ENCODE results near the gene ANXA2R.
"Not testable (repeated sequence)": the region's sequence is repeated elsewhere in the genome, so short reads cannot be mapped to it uniquely, and the experiment has no call there.

The ANXA2R gene, protein sequence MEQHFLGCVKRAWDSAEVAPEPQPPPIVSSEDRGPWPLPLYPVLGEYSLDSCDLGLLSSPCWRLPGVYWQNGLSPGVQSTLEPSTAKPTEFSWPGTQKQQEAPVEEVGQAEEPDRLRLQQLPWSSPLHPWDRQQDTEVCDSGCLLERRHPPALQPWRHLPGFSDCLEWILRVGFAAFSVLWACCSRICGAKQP

DNA sequence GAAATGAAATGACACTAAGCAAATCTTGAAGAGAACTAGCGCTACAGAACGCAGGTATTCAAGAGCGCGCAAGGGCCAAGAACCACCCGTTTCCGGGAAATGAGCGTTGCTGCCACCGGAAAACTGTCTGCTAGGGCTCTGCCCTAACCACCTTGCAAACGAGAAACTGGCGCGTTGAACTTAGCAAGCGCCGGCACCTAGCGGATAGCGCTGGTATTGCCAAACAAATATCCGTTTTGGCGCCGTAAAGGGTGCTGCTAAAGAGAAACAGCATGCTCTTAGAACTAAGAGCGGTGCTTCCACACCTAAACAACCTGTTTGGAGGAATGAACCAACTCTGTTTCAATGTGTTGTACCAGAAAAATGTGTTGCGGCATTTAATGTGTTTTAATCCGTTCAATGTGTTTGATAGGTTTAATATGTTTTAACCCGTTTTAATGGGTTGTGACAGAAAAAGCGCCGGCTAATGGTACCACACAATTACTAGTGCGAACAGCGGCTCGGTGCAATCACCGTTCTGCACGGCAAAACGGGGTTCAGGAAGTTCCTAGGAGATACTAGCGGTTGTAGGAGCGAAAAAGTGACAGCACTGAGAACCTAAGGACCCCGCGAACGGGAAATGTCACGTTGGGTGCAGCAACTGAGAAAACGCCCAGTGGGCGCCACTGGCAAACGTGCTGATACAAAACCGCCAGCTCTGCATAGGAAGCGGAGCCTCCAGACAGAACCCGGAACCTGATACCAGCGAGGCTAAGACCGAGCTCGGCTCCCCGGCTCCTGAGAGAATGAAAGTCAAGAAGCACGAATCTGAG lies at the start of gene ANXA2R:
Gene ANXA2R, minus strand, starts transcription at position 33 of the 812 bp plus-strand sequence. CDS start 273 bp downstream, outside the sequence.
- peak; percentile 64 for DNase-seq (ENCODE audit: low read depth)

DNA sequence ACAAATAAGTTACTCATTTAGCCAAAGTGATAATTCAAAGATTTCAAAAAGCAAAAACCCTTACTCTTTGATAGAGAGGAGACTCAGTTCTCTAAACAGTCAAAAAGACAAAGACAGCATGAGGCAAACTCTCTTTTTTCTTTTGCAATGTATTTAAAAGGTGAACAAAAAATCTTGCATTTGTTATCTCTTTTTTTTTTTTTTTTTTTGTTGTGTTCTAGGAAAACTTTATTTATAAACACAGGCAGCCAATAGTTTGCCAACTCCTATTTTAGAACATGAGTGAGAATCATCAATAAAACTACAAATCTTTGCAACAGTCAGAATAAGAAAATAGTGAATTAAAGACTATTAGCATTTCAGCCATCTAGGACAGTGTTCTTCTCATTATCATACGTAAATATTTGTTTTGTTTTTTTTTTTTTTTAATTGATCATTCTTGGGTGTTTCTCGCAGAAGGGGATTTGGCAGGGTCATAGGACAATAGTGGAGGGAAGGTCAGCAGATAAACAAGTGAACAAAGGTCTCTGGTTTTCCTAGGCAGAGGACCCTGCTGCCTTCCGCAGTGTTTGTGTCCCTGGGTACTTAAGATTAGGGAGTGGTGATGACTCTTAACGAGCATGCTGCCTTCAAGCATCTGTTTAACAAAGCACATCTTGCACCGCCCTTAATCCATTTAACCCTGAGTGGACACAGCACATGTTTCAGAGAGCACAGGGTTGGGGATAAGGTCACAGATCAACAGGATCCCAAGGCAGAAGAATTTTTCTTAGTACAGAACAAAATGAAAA lies 46.2 kb upstream of the ANXA2R start:
- not testable (repeated sequence) for DNase-seq (ENCODE audit: low read depth)

DNA sequence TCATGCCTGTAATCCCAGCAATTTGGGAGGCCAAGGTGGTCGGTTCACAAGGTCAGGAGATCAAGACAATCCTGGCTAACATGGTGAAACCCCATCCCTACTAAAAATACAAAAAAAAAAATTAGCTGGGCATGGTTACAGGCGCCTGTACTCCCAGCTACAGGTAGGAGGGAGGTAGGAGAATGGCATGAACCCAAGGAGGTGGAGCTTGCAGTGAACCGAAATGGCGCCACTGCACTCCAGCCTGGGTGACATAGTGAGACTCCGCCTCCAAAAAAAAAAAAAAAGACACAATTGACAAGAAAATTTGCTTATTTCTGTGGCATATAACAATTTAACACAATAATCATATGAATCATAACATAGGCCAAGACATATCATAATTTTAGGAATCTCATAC lies 45.3 kb upstream of the ANXA2R start:
- no peak for DNase-seq (ENCODE audit: low read depth)

DNA sequence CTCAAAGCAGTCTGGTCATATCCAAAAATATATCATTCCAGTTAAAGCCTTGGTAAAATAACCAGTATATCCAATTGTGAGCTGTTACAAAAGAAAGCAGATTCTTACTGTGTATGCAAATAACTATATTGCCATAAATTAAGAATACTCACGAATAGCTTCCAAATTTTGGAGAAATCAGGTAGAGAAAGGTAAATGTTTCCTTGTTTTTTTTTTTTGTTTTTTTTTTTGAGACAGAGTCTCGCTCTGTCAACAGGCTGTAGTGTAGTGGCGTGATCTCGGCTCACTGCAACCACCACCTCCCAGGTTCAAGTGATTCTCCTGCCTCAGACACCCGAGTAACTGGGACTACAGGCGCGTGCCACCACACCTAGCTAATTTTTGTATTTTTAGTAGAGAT lies 44.3 kb upstream of the ANXA2R start:
- not testable (repeated sequence) for DNase-seq (ENCODE audit: low read depth)

DNA sequence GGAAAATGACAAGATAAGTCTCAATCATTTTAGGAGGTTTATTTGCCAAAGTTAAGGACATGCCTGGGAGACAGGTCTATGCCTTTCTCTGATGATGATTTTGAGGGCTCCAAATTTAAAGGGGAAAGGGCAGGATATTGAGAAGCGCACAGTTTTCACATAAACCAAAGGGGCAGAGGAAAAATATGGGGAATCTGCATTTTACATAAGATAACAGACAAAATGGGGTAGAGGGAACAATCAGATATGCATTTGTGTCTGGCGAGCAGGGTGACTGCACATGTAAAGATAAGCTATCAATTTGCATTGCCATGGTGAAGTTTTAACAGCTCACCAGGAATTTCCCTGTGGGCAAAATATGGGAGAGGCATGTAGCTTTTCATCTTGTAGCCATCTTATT lies 41.2 kb upstream of the ANXA2R start:
- DNase-seq (ENCODE audit: low read depth), result not testable (repeated sequence)

DNA sequence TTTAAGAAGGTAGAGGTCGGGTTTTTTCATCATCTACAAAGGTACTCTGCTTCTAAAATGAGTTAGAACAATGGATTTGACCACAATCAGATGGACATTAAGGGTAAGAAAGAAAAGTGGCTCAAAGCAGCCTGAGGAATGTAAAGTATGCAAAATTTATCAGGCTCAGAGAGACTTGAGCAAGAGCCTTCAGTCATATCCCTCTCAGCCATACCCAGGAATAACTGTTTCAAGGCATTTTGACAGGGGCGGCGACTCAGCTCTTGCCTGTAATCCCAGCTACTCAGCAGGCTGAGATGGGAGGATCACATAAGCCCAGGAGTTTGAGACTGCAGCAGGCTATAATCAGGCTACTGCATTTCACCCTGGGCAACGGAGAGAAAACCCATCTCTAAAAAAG lies 38.8 kb upstream of the ANXA2R start:
- DNase-seq (ENCODE audit: low read depth), result no peak

DNA sequence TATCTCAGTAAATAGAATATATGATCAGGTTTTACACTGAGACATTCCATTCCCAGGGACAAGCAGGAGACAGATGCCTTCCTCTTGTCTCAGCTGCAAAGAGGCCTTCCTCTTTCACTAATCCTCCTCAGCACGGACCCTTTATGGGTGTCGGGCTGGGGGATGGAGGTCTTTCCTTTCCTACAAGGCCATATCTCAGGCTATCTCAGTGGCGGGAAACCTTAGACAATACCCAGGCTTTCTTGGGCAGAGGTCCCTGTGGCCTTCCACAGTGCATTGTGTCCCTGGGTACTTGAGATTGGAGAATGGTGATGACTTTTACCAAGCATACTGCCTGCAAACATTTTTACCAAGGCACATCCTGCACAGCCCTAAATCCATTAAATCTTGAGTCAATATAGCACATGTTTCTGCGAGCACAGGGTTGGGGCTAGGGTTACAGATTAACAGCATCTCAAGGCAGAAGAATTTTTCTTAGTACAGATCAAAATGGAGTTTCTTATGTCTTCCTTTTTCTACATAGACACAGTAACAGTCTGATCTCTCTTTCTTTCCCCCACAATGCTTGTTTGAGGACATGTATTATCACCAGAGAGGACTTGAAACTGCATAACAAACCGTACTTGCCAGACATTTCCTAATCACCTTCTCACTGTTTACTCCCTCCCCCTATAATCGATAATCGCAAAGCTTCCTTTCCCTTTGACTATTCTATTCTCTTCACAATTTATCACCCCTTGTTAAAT lies 37.5 kb upstream of the ANXA2R start:
- not testable (repeated sequence) for DNase-seq (ENCODE audit: low read depth)

DNA sequence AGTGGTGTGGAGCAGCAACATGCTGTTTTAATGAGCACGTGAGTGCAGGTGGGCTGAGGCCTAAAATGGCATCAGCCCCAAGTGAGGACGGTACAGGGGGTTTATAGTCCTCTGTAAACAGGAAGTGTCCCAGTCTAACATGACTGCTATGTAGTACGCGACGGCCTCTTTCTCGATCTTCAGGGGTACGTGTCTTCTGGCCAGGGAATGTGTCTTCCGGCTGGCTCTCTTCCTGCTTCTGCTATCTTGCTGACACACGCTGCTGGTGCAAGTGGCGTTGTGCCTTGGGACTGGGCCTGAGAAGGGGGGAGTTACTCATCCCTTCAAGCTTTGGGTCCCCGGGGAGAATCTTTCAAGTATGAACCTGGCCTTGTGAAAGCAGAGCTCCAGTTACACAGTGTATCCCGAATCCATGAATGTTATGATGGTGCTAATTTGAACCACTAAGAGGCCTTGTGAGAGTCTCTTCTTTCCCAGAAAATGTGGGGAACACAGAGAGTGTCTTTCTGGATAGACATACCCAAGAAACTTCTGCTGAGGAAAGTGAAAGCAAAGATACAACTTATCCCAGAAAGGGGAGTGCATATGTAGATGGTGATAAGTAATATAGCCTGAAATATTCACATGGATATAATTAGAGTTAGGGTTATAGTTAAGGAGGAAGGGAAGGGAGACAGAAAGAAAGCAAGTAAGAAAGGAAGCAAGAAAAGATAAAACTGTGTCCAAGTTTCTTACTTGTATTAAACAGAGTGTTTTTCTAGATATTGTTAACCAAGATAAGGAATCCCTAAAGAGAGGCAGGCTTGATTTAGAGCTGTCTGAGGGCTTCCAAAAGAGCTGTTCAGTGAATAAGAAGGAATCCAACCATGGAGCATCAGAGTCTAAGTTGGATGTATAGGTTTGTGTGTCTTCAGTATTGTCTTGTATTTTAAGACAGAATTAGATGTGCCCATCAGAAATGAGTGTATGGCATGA lies 35.5 kb upstream of the ANXA2R start:
- no peak for DNase-seq (ENCODE audit: low read depth)

DNA sequence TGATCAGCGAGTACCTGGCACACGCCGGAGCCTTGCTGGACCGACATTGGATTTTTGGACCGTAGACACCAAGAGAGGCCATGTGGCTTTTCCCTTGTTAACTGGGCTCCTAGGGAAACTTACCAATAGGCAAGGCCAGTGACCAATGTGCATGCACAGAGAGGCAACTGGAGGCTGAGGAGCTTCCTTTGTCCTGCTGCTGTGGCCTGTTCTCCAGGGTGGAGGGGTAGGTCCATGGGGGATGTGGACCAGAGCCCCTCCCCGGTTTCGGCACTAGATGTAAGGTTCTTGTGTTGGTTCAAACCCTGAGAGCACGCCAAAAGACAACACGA lies 34.8 kb upstream of the ANXA2R start:
- DNase-seq (ENCODE audit: low read depth), result no peak

DNA sequence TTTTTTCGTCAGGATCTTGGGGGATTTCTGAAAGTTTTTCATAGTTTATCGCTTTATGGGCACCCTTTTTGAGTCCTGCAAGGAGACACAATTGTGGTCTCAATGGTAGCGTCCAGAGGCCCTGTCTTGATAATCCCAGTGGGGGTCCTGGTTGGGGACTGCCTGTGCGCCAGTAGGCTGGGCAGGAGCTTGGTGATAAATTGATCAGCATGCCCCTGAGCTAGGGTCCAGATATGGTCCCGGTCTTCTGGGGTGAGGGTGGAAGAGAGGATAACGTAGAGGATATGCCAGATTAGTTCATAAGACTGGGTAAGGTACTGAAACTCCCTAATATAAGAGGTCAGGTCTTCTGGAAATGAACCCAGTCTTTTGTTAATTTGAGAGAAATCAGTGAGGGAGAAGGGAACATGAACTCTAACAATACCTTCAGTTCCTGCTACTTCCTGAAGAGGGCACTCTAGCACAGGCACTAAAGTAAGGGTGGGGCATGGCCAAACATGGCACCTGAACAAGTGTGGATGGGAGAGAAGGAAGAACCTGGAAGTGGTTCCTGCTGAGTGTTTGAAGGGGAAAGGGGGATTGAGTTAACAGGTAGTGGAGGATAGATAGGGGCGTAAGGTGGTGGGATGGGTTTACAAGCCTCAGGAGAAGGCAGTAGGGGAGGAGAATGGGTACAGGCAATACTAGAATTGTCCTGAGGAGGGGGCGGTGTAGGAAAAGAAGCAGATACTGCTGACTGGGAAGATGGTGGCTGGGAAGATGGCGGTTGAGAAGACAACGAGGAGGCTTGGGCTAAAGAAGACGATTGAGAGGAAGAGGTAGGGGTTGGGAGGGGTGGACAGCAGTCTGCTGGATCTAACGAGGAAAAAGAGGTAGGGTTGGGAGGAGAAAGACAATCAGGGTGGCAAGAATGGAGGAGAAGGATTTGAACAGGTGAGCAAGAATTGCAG lies 33.8 kb upstream of the ANXA2R start:
- no peak for DNase-seq (ENCODE audit: low read depth)

DNA sequence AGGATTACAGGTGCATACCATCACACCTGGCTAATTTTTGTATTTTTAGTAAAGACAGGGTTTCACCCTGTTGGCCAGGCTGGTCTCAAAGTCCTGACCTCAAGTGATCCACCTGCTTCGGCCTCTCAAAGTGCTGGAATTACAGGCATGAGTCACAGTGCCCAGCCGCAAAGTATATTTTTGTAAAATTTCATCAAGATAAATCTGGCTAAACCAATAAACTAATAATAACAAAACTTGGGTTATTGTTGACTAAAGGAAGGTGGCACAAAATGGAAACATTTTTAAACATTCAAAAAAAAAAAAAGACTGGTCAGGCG lies 29.2 kb upstream of the ANXA2R start:
- not testable (repeated sequence) for DNase-seq (ENCODE audit: low read depth)

DNA sequence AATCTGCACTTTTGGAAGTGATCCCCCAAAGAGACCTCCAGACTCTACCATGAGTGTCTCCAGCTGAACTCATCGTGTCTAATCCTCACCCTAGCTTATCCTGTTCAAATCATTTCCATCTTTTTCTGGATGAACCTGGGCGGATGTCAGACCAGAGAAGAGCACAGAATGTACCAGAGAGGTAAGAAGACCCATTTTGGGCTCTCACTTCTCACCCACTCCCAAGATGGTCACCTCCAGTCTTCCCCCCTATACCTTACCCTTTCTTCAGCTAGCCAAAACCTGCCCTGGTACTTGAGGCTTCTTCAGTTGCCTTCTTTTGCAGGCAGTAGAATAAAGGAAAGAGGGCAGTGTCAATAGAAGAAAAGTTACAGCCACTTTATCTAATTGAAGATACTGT lies 27.9 kb upstream of the ANXA2R start:
- DNase-seq (ENCODE audit: low read depth), result no peak

DNA sequence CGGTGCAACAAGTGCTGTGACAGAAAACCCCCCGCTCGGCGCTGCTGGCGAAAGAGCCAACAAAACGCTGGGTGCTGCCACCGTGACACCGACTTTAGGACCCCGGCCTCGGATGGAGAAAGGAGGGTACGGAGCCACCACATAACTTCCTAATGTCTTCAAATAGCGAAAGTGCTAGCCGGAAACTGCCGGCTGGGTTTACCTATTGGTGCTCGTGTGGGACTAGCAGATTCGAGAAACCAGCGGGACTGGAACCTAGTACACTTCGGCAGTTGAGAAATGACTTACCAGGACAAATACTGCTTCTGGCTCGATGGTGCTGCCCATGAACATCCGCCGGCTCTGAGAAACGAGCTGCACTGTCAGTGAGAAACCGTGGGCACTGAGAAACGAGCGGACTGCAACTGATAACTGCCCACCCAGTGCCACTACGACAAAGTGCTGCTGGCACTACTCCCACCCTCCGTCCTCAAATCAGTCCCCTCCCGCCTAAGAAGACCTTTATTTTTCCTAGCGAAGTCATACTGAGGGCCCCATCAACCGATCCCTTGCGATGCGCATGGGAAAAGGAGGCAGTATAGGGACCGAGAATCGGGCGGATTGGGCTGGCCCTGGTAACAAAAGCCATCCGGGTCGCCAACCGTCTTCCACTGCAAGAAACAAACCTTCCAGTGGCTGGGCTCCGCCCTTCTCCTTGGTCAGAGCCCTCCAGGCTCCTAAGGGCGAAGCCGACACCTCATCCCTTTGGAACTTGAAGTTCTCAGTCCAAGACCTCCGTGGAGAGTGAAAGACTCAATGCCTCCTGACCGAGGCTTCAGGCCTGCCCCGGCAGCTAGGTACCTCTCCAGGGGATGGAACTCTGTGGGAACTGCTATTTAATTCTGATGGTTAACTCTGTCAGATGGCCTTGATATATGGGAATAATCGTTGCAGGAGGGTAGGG lies 27.0 kb upstream of the ANXA2R start:
- DNase-seq (ENCODE audit: low read depth), result peak; percentile 65

DNA sequence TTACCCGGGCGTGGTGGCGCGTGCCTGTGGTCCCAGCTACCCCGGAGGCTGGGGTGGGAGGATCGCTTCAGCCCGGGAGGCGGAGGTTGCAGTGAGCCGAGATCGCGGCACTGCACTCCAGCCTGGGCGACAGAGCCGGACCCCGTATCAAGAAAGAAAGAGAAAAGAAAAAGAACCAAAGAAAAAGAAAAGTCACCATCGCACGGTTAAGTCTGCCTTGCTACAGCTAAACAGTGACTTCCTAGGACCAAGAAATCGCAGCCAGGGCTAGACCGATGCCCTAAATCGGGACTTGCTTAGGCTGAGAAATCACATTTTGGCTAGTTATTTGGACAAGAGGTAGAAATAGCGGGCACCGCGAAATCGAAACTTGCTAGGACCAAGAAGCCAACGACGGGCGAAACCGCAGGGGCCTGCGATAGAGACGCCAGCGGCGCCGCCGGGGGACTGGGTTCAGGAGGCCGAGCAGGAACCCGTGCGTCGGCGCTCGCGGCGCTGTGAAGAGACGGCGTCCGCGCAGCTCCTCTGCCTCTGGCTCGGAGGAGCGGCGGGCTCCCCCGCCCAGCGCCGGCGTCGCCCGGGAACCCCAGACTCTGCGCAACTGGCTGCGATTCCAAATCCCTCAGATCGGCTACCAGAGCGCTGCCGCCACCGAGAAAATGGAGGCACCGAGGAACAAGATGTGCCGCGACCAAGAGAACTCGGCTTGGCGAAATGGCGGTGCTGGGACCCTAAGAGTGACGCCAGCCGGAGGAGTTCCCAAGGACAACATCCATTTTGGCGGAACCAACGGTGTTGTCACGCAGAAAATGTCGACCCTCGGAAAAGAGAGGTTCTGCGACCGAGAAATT lies 26.1 kb upstream of the ANXA2R start:
- peak; percentile 44 for DNase-seq (ENCODE audit: low read depth)

DNA sequence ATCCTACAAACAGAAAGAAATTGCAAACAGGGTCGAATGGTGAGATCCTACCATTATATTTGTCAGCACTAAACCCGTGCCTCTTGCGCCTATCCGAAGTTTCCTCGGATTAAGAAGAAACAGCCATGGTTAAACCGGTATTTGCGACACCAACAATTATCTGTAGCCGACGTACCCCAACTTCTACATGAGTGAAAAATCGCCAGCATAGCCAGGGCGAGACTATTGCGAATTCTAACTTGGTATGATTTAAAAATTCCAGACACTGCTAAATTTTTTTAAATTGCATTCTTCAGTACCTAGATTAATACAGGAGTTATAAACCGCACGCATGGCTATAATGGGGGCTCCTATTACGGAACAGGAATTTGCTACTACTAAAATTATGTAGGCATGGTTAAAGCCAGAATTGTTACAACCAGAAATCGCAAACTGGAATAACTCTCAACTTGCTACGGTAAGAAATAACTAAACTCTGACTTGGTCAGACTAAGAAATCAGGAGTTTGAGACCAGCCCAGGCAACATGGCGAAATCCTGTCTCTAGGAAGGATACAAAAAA lies 25.3 kb upstream of the ANXA2R start:
- DNase-seq (ENCODE audit: low read depth), result no peak

DNA sequence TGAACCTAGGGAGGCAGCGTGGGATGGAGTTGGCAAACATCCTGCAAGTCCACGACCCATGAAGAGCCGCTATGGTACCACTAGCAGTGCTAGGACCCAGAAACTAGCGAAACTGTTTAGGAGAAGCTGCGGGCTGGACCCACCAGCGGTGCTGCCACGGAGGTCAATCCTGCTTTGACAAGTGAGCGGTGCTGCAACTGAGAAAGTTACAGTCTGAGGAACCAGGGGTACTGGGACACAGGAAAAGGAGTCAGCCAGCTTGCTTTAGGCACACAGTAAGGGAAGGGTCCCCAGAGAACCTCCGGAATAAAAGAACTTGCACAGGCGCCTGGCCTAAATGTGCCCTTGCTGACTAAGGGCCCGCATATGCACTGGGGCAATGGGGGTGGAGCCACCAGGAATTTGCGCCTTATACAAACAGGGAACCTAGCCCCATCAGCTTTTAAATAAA lies 23.6 kb upstream of the ANXA2R start:
- no peak for DNase-seq (ENCODE audit: low read depth)

DNA sequence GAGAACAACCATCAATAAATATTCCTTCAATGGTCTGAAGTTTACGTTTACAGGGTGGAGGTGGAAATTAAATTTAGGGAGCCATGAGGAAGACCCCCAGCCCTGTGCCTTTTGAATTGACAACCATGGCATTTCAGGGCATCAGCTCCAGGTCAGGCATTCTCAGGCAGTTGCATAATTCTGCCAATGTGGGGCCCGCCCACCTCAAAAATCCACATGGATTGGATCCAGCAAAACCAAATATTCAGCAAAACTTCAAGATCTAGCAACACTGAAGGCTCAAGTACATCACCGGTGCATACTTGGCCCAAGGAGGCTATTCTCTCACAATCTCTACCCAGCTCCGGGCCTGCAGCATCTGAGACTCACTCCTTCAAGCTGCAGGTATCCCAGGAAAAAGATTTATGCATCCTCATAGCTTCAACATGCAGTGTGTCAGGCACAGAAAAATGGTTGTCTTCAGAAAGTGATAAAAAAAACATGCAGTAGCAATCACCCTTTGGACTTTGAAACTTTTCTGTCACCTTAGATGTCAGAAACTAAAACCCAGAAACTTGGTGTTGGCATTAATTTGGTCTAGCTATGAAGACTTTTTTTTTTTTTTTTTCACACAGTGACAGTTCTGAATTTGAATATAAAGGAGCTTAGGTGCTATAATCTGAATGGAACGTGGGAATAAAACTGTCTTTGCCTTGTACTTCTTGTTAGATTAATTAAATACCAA lies 21.4 kb upstream of the ANXA2R start:
- DNase-seq (ENCODE audit: low read depth), result no peak

All from stimulated activated CD8-positive, alpha-beta memory T cell treated with anti-CD3 and anti-CD28 coated beads, Interleukin-15, amount 100 ng/mL, for 24 hours (primary cell).